ENCODE data around the gene CDH23.

DNA sequence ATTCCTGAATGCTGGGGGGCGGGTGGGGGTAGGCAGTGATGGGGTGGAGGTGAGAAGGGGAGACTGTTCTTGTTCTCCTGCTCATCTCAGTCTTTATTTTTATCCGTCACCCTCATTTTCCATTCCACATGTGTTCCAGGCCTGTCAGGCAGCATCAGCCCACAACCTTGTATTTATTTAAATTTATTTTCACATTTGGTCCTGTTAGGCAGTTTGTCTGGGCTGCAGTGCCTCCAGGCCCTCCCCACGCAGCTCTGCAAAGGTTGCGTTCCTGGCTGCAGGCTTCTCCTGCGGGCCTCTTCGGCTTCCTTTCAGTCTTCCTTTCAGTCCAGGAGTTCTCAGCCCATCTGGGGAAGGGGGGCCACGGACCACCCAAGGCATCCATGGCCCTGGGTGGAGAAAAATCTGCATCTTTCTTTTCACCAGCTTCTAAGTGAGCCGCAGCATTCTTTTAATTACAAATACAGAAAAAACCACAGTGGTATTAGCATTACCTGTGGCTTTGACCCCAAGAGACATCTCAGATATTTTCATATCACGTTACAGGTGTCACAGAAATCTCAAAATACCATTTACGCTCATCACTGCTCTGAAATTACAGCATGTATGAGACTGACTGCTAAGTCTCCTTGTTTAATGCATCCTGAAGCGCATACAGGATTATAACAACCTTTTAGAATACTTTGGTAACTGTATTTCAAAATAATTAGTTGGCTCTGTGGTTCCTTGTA, 228.9 kb downstream of the CDH23 start:
- TF ChIP-seq, protein P1, sequence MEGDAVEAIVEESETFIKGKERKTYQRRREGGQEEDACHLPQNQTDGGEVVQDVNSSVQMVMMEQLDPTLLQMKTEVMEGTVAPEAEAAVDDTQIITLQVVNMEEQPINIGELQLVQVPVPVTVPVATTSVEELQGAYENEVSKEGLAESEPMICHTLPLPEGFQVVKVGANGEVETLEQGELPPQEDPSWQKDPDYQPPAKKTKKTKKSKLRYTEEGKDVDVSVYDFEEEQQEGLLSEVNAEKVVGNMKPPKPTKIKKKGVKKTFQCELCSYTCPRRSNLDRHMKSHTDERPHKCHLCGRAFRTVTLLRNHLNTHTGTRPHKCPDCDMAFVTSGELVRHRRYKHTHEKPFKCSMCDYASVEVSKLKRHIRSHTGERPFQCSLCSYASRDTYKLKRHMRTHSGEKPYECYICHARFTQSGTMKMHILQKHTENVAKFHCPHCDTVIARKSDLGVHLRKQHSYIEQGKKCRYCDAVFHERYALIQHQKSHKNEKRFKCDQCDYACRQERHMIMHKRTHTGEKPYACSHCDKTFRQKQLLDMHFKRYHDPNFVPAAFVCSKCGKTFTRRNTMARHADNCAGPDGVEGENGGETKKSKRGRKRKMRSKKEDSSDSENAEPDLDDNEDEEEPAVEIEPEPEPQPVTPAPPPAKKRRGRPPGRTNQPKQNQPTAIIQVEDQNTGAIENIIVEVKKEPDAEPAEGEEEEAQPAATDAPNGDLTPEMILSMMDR (IDR thresholded peaks at IDR 0.05; ENCODE audit: poor library complexity): no peak
- TF ChIP-seq EZH2phosphoT487 (IDR thresholded peaks at IDR 0.05; ENCODE audit: low read depth, severe bottlenecking, unreplicated experiment) (no peak), EZH2 (IDR thresholded peaks at IDR 0.05; ENCODE audit: borderline replicate concordance) (no peak)
